Hematopoietic multipotent progenitor cell treated with erythropoietin and hydrocortisone succinate and interleukin-3 and kit ligand, for 8 days (in vitro differentiated cells): Measurements from ENCODE around the gene EPN2.
"Not testable (repeated sequence)": the region's sequence is repeated elsewhere in the genome, so short reads cannot be mapped to it uniquely, and the experiment has no call there.

ENCODE experiments used
- DNase-seq: peaks from one replicate; pipeline ENCODE4 v3.0.0-alpha.2; 2015

The EPN2 gene

DNA sequence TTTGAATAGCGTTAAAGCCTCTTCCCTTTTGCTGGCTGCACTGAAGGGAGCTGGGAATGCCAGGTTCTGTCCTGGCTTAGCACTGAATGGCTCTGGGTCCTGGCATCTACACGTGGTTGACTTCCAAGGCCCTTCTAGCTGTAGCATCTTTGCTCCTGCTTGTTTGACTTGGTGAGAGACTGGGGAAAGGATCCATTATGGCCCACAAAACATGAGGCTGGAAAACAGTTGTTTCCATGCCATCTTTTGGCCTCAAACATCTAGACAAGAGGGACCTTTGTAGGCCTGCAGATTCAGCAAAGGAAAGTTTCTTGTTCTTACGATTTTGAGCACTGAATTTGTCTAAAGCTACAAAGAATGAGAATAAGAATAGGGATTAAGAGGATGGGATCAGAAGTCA is 32.5 kb downstream of the EPN2 start:
- DNase-seq: no peak

DNA sequence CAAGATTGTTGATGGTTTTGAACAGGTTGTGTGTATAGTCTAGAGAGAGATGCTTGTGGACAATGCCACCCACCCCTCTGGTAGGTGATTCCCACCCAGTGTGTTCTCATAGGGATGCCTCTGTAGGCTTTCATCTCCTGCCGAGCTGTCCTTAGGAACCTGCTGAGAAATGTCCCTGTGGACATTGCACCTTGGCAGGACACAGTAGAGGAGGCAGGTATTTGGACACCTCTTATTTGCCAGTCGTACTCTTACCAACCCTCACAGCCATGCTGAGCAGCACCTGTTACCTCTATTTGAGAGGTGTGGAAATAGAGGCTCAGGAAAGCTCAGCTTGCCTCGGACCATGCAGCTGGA is 33.2 kb downstream of the EPN2 start:
- no peak for DNase-seq

DNA sequence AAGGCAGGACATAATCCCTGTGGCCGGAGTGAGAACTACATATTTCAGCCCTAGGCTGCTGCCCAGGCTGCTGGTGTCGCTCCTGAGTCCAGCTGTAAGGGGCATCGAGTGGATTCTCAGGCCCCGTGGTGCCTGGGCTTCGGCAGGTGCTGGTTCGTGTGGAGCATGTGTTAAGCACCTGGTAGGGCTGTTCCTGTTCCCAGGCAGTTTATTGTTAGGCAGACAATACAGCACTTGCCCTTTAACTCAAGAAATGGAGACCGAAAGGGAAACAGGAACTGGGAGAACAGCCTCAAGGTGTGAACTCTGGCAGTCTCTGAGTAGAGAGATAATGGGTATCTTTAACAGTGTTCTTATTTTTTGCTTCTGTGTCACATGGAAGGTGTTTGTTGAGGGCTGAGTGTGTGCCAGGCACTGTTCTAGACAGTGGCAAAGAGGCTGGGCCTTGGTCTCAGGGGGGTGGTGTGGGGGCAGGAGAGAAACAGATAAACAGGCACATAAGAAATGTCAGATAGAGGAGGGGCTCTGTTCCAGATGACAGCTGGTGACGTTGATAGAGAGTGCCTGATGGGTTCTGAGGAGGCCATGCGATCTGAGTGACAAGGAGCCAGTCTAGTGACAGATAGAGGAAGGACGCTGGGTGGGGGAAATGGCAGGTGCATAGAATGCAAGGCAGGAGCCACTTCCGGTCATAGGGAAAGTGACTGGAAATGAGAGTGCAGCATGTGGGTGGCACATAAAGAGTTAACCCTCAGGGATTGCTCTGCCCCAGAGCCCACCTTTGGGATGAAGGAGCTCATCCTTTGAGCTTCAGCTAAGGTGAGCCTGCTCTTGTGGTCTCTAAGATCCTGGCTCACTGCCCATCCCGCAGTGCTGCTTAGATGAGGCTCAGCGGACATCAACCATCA is 33.8 kb downstream of the EPN2 start:
- peak; percentile 99 for DNase-seq

DNA sequence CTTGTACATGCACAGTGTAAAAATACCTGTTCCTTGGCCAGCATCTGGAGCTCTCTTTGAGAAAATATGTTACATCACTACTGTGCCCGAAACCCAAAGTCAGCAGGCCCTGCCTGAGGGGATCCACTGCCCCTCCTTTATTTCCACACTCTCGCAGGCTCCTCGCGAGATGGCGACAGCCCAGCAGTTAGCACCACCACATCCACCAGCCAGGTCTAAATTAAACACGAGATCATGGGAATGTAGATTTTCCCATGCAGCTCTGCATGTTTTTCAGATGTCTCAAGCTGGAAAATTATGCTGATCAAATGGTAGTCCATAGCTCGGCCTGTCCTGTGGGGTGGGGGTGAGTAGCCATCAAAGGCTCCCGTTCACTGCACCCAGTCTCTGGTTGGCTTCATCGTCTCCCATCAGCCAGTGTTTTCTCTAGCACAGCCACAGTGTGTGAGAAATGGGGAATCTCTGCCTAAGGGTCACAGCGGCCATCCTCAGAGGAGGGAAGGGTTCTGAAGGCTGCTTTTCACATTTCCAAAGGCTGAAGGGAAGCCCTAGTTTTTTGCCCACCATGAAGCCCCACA is 34.7 kb downstream of the EPN2 start:
- no peak for DNase-seq

DNA sequence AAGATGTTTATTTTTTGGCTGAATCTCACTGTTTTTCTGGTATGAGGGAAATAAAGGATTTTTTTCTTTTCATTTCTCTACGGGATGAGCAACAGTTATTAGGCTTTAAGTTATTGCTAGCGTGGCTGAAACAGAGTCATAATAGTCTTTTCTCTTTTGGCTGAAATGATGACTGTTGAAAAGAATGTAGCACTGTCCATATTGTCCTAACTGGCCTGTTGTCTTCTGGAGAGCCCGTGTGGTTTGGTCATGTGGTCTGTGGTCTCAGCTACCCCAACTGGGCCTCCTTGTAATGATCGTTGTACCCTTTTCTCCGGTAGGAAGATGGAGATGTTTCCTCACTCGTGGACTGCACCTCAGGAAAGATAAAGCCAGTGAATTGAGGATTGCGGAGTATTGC is 36.6 kb downstream of the EPN2 start:
- no peak for DNase-seq

DNA sequence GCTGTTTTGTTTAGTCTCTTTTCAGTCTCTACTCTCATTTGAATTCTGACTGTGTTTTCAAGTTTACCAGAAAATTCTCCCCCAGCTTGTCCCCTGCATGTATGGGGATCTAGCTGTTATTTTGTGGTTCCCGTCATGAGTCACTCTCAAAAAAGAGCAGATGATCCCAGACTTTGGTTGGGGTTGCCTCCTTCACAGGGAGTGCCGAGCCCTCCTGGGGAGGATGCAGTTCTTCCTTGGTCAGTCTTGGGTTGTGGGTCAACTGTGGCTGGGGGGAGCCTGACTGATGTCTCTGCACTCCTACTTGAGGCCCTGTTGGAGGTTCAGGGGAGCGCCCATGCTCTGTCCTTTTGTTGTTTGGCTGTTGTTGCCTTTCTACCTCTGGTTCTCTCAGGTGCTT is 37.7 kb downstream of the EPN2 start:
- DNase-seq: no peak

DNA sequence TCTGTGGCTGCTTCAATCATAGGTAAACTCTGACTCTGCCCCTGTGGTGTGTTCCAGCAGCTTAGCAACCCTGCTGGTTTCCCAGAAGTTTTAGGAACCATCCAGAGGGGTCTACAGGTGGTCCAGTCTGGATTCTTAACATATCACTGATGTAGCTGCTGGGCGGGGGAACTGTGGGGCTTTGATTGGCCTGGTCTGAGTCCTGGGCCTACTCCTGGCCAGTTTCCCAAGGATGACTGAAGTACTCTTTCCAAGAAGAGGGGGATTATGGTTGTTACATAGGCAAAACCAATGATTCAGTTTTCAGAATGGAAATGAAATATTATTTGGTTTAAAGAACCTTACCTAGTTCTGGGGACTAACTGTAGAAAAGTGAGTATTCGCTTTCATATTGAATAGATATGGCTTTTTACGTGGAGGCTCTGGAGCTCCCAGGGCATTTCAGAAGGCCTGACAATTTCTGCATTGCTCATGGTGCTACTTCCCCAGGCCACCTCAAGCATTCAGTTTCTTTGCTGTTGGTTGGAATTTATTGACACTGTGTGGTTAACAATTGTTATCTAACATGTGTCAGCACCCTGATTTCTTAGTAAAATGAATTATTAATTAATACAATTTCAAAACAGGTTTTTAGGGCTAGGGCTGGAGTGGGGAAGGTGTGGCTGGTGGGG is 38.4 kb downstream of the EPN2 start:
- DNase-seq: peak; percentile 31

DNA sequence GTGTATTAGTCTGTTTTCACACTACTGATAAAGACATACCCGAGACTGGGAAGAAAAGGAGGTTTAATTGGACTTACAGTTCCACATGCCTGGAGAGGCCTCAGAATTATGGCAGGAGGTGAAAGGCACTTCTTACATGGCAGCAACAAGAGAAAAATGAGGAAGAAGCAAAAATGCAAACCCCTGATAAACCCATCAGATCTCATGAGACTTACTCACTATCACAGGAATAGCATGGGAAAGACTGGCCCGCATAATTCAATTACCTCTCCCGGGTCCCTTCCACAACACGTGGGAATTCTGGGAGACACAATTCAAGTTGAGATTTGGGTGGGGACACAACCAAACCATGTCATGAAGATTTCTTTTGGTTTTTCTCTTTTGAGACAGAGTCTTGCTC is 41.1 kb downstream of the EPN2 start:
- not testable (repeated sequence) for DNase-seq

DNA sequence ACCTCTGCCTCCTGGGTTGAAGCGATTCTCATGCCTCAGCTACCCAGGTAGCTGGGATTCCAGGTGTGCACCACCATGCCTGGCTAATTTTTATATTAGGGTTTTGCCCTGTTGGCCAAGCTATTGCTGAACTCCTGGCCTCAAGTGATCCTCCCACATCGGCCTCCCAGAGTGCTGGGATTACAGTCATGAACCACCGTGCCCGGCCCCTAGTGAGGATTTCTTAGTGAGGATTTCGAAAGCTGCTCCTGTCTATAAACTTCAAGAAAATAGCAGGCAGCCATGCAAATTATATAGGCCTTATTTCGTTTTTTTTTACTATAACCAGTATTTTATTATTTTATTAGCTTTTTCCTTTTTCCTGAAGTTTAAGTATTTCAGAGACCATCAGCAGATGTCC is 41.6 kb downstream of the EPN2 start:
- DNase-seq: no peak

DNA sequence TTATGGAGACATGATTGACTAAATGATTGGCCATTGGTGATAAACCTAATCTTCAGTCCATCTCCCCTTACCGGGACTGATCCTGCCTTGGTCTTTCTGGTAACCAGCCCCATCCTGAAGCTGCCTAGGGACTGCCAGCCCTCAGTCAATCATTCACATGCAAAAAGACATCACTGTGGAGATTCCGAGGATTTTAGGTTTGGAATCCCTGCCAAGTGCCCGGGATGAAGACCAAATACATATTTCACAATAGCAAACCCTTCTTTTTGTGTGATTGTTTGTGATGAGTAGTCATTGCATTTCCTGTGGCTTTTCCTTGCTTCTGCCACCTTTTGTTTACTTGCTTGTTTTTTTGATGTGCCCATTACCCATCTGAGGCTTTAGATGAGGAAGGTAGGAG is 44.0 kb downstream of the EPN2 start:
- DNase-seq: no peak

DNA sequence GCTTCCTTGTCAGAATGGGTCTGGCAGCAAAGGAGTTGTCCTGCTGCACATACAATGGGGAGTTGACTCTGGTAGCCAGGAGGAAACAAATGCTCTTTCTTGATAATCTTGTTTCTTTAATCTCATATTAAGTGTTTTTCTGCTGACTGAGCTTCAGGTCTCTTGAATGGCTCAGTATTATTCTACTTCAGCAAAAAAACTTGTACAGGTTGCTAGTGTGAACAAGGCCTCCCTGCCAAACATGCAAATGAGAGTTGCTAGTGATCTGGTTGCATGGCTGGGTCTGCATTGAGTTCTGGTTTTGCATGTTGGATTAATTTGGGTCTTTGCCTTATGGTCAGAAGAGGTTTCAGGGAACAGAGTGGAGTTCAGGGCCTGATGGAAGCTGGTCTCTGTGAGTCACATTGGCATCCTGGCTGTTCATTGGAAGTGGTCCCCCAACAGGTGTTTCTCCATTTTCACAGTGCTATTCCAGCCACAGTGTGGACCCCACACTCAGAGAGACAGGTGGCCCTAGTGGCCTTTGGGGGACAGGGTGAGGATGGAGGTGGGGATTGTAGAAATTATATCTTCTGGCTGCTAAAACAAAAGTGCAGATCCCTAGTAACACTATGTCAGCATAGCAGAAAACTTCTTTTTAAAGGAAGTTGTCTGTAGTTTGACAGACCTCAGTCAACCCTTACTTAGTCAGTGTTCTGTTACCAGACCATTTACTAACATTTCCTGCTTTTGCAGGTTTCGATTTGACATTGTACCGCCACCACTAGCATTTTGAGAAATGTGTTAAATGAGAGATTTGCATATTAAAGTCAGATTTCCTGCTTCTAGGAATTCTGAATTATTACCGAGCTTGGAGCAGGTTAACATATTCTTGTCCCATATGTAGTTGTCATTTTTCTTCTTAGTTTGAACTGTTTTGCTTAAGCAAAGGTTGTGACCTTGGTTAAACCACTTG is 47.1 kb downstream of the EPN2 start:
- DNase-seq: no peak

DNA sequence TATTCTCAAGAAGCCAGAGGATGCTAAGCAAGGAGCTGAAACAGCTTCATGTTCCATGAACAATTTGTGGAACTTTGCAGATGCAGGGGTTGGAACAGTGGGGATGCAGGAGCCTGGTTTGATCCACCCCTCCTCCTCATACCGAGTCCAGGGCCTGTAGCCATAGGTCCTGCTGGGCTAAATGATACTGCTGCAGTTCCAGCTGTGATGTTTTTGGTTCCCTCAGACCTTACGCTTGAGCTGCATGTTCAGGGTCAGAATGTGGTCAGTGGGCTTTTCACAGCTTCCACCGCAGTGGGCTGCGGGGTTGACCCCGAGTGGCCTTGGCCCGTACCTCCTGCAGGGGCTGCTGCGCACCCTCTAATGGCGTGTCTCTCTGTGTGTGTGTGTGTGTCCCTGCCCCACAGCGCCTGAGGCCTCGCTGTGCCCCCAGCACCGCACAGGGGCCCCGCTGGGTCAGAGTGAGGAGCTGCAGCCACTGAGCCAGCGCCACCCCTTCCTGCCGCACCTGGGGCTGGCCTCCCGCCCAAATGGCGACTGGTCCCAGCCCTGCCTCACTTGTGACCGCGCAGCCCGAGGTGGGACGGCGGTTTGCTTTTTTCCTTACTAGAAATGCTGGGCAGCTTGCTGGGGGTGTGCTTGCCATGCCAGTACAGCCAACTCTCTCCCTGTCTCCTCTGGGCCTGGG is 48.2 kb downstream of the EPN2 start:
- no peak for DNase-seq

DNA sequence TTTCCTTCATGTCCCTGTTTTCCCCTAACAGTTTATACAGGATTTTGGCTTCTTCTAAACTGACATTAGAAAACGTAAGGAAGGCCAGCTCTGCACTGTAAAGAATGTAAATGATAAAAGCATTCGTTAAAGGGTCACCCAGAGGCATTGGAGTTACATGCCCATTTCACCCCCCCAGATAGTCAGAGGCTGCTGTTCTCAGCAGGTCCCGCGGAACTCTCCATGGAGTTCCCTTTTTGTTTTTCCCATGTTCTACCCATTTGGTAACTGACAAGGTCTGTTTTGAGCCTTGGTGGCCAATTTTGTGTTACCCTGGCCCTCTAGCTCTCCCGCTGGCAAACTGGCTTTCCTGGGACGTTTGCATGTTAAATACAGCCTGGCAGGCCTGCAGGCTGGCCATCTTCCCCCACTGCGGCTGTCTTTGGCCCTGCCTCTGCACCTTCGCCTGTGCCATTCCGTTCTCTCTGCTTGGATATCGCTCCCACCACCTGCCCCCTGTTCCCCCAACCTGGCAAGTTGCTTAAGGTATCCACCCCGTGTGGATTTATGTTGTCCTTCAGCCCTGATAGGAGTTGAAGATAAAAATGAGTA is 49.7 kb downstream of the EPN2 start:
- DNase-seq: no peak

DNA sequence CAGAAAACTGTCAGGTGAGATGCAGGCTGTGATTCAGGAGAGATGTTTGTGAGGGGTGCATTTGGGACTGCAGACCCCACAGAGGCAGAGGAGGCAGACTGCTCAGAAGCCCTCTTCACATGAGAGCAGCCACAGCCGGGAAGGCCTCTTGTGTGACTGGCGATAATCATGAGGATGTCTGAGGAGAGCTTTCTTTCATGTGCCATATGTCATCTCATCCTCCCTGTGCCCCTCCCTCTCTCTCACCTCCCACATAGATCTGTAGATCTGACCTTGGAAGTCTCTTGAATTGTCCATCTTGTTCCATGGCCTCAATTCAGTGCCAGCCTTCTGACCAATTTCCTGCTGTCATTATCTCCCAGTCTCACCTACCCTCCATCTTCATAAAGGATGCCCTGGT is 50.5 kb downstream of the EPN2 start:
- DNase-seq: no peak

DNA sequence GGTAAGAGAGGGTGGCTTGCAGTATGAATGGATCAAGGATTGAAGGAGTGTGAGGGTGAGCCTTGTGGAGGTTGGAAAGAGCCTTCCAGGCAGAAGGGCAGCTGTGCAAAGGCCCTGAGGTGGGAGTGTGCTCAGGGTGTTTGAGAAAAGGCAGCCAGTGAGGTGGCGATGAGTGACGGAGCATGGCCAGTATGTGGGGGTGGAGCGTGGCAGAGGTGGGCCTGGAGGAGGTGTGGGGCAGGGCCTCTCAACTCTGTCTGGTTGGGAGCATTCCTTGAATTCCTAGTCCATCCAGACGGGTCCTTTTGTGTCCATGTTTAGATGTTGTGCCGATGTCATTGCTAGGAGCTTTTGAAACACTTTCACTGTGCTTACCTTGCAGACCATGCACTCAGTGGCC is 51.3 kb downstream of the EPN2 start:
- no peak for DNase-seq

DNA sequence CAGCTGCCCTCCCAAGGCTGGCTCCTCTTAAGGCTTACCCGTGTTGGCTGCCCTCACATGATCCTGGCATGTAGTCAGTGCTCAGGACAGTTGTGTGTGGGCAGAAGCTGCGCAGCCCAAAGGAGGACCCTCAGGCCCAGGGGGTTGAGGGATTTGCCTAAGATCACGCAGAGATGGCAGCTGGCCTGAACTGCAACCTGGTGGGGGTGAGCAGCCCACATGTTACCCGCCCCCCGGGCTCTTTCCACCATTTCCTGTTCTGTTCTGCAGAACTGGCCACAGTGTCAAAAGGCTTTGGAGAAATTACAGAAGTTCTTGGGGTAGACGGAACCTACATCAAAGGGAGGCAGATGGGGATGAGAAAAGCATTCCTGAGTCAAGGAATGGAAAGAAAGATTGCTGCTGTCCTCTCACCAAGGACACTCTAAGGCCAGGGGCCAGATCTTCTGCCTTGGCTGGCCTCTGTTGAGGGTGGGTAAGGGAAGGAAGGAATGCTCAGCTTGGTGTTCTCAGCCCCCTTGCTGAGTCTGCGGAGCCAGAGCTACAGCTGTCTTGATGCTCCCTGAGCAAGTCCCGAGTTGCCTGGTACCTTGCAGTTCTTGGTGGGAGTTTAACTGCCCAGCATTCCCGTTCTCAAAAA is 53.0 kb downstream of the EPN2 start:
- DNase-seq: no peak

DNA sequence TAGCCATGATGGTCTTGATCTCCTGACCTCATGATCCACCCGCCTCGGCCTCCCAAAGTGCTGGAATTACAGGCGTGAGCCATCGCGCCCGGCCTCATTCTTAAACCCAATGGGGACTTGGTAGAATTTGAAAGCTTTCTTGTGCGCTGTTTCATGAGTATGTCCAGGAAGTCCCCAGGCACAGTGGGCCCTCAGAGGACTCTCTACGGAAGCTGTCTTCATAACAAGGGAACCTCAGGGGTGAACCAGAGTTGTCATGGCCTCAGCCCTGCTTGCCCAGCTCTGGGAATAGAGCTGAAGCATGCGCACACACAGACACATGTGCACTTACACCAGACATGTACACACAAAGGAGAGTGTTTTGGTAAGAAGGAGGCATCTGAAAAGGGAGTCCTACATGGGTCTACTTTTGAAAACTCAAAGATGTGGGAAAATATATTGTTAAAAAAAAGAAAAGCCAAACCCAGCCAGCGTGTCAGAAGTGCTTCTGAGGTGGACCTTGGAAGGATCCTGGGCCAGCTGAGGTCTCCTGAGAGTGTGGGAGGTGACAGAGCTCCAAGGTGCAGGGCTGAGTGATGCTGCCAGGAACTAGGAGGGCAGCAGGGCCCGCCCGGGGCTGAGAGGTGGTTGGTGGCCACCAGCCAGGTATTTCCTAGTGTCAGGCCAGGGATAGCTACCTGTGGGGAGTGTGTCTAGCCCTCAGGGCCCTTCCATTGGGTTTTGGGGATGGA is 54.6 kb downstream of the EPN2 start:
- DNase-seq: no peak

DNA sequence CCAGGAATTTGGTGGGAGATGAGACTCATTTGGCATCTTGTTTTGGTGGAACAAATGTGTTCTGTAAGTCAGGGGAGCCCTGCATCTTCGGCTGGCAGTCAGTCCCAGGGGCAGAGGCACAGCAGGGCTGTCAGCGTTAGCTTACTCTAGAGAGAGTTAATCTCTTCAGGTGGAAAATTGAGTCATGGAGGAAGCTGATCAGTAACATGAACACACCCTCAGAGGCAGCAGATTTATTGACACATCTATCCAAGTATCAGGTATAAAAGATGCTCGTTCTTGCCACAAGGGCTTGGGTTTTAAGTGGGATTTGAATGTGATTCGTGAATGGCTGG is 55.2 kb downstream of the EPN2 start:
- DNase-seq: no peak

DNA sequence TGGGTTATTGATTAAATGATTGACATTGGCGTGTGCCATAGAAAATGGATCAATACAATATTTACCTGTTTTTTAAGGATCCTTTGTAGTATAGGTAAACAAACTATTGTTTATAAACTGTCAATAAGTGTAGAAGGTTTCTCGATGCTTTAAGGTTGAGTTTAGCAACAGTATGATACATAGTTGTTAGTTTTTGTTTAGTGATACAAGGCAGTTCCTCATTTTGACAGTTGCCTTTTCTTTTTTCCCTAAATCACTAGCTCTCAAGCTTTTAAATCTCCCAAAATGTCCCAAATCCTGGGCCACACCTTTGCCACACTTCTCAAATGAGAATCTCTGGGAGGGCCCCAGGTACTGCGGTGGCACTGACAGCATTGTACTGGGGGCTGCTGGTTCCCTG is 57.3 kb downstream of the EPN2 start:
- no peak for DNase-seq

DNA sequence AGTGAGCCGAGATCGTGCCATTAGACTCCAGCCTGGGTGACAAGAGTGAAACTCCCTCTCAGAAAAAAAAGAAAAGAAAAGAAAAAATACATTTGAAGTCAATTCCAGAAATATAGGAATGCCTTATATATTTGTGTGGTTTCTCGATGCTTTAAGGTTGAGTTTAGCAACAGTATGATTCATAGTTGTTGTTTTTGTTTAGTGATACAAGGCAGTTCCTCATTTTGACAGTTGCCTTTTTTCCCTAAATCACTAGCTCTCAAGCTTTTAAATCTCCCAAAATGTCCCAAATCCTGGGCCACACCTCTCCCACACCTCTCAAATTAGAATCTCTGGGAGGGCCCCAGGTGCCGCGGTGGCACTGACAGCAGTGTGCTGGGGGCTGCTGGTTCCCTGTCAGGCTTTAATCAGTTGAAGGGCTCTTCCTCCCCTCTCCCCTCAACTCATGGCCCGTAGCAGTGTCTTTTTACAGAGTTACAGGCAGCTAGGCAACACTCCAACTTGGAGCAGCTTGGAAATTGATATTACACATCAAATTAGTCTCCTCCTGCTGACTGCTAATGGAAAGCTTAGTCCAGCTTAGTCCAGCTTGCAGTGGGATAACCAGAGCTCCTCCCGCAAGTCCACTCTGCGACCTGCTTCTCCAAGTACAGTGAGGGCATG is 58.4 kb downstream of the EPN2 start:
- no peak for DNase-seq
